ENCODE measurements around the gene MFSD8. TPM values are rescaled to one million over a fixed set of nuclear protein-coding genes. Genes with fewer than 3 reads are reported as not detected.

MFSD8 gene, protein sequence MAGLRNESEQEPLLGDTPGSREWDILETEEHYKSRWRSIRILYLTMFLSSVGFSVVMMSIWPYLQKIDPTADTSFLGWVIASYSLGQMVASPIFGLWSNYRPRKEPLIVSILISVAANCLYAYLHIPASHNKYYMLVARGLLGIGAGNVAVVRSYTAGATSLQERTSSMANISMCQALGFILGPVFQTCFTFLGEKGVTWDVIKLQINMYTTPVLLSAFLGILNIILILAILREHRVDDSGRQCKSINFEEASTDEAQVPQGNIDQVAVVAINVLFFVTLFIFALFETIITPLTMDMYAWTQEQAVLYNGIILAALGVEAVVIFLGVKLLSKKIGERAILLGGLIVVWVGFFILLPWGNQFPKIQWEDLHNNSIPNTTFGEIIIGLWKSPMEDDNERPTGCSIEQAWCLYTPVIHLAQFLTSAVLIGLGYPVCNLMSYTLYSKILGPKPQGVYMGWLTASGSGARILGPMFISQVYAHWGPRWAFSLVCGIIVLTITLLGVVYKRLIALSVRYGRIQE
- polyA plus RNA-seq: 14.1 to 19.0 TPM (median 15.6 TPM) in 3 replicates
- polyA plus RNA-seq (2011; ENCODE audit: low read depth): 8.3 TPM
- 3.1 and 6.1 TPM in 2 replicates for polyA plus RNA-seq (2011; cell fraction: cytosol; rRNA removed)
- 30.3 and 37.1 TPM in 2 replicates for polyA plus RNA-seq (2011; cell fraction: nucleus; rRNA removed)
- 7.6 and 9.2 TPM in 2 replicates for polyA plus RNA-seq (2012; ENCODE audit: low replicate concordance)
- polyA minus RNA-seq: 5.2 to 23.0 TPM (median 15.6 TPM) in 3 replicates
- 11.5 TPM for polyA minus RNA-seq (2011; cell fraction: cytosol; rRNA and poly(A)+ RNA removed)
- 21.9 and 35.8 TPM in 2 replicates for polyA minus RNA-seq (2011; cell fraction: nucleus; rRNA and poly(A)+ RNA removed)

DNA sequence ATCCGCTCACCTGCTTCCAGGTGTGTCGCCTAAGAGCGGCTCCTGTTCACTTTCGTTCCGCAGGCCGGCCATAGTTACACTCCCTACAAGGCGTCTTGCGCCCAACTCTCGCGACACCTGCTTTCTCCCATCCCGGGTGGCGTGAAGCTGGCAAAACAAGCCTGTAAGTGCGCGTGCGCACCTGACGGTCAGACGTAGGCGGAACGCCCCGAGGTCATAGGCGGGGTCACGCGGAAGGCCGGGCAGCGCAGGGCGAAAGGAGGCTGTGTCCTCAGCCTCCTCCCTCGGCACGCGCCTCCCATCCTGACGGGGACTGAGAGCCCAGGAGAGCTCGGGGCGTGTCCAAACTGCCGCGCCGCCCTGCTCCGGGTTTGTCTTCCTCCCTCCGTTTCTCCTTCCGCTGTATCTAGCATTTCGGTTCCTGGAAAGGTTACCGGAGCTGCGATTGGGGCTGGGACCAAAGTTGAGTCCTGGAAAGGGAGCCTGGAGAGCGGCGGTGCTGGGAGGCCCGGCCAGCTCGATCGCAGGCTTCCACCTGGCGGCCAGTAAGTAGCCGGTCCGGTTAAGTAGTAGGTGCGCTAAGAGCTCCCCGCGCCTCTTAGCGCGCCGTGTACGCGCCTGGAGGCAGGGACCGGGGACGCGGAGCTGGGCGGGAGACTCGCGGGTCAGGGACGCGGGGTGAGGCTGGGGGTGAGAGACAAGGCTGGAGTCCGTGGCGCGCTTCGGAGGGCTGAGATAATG is at the start of gene MFSD8, which contains the start of gene ABHD18:
MFSD8 (minus strand) TSS at position 112 of the 741 bp plus-strand sequence; CDS start at position 72, 40 bp downstream.
ABHD18 (plus strand) TSS at position 345 of the 741 bp plus-strand sequence. CDS start 17,550 bp downstream, outside the sequence.
- dilution Hi-C loops (cut with MboI; ENCODE audit: extremely low pct_ligation_motif_present, low sequenced_read_pairs): no loop called here
- H3K4me2 ChIP-seq (ENCODE audit: control insufficient read depth, extremely low read depth, insufficient read depth, low read depth, low read length): peak within 1 kb of the TSS; percentile 97
- H4K20me1 ChIP-seq (ENCODE audit: control insufficient read depth, extremely low read depth, insufficient read depth, low read length): no peaks in the 10 kb centered on the region
- H3K36me3 ChIP-seq (ENCODE audit: control insufficient read depth in 2 of 2, extremely low read depth in 1 of 2, insufficient read depth in 2 of 2, low read length in 2 of 2): no peaks in the 10 kb centered on the region
- H3K79me2 ChIP-seq (ENCODE audit: control insufficient read depth, insufficient read depth, low read length): peaks cover 54% of the 10 kb centered on the region
- peak within 1 kb of the TSS; percentile 95 to 100 (median 97) for H3K4me3 ChIP-seq (ENCODE audit: control insufficient read depth in 2 of 3, extremely low read depth in 1 of 3, insufficient read depth in 2 of 3, low read depth in 1 of 3, low read length in 3 of 3)
- DNase-seq (ENCODE audit: low read depth, low spot score) (peak; percentile 97), FAIRE-seq (peak; percentile 65)
- peaks cover 8% of the 10 kb centered on the region for H3K4me1 ChIP-seq (ENCODE audit: control insufficient read depth, extremely low read depth, insufficient read depth, low read length)
- no peaks in the 10 kb centered on the region for H3K9me3 ChIP-seq (ENCODE audit: control insufficient read depth, low read depth, low read length)
- peak within 1 kb of the TSS; percentile 100 for H2AFZ ChIP-seq (ENCODE audit: control insufficient read depth, low read length)
- no peaks in the 10 kb centered on the region for H3K27me3 ChIP-seq (ENCODE audit: control insufficient read depth, extremely low read depth, insufficient read depth, low read length)
- H3K9ac ChIP-seq (ENCODE audit: control insufficient read depth, extremely low read depth, insufficient read depth, low read length): peak within 1 kb of the TSS; percentile 99
- peak within 1 kb of the TSS; percentile 94 for H3K27ac ChIP-seq (ENCODE audit: control insufficient read depth, insufficient read depth, low read length)
- no peaks in the 10 kb centered on the region for H3K9me1 ChIP-seq (ENCODE audit: control insufficient read depth, extremely low read depth, insufficient read depth, low read length)
- TF ChIP-seq EZH2 (IDR thresholded peaks at IDR 0.05; ENCODE audit: low read length): no peak
- TF ChIP-seq, protein P1, sequence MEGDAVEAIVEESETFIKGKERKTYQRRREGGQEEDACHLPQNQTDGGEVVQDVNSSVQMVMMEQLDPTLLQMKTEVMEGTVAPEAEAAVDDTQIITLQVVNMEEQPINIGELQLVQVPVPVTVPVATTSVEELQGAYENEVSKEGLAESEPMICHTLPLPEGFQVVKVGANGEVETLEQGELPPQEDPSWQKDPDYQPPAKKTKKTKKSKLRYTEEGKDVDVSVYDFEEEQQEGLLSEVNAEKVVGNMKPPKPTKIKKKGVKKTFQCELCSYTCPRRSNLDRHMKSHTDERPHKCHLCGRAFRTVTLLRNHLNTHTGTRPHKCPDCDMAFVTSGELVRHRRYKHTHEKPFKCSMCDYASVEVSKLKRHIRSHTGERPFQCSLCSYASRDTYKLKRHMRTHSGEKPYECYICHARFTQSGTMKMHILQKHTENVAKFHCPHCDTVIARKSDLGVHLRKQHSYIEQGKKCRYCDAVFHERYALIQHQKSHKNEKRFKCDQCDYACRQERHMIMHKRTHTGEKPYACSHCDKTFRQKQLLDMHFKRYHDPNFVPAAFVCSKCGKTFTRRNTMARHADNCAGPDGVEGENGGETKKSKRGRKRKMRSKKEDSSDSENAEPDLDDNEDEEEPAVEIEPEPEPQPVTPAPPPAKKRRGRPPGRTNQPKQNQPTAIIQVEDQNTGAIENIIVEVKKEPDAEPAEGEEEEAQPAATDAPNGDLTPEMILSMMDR (optimal IDR thresholded peaks at IDR 0.05 in 1 of 3, IDR thresholded peaks at IDR 0.05 in 1 of 3, conservative IDR thresholded peaks at IDR 0.05 in 1 of 3; ENCODE audit: extremely low read depth in 1 of 3, insufficient read depth in 2 of 3, low read length in 3 of 3): peak; percentile 22 to 57 (median 27)

DNA sequence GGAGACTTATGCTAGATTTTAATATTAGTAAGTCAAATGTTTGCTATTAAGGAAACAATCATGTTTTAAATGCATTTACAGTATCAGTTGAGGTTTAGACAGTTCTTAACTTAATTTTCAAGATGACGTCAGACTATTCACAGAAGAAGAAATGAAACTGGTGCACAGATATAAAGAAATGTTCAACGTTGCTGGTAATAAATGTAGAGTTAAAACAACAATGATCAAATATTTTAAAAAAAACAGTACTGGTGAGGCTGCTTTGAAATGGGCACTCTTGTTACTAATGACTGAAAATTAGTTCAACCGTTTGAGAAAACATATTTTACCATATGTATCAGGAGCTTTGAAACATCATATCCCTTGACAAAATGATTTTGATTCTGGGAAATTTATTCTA is 44.5 kb upstream of the MFSD8 start:
- Histone ChIP-seq H3K27ac (ENCODE audit: control insufficient read depth, insufficient read depth, low read length) (no peak overlapping the region), H3K79me2 (ENCODE audit: control insufficient read depth, insufficient read depth, low read length) (no peaks in the 10 kb centered on the region), H3K36me3 (ENCODE audit: control insufficient read depth in 2 of 2, extremely low read depth in 1 of 2, insufficient read depth in 2 of 2, low read length in 2 of 2) (peaks cover 0 to 2% of the 10 kb centered on the region in 2 experiments), H2AFZ (ENCODE audit: control insufficient read depth, low read length) (no peak overlapping the region), H3K9me1 (ENCODE audit: control insufficient read depth, extremely low read depth, insufficient read depth, low read length) (no peaks in the 10 kb centered on the region), H3K4me1 (ENCODE audit: control insufficient read depth, extremely low read depth, insufficient read depth, low read length) (no peaks in the 10 kb centered on the region), H3K9me3 (ENCODE audit: control insufficient read depth, low read depth, low read length) (no peaks in the 10 kb centered on the region), H4K20me1 (ENCODE audit: control insufficient read depth, extremely low read depth, insufficient read depth, low read length) (no peaks in the 10 kb centered on the region), H3K27me3 (ENCODE audit: control insufficient read depth, extremely low read depth, insufficient read depth, low read length) (no peaks in the 10 kb centered on the region), H3K4me2 (ENCODE audit: control insufficient read depth, extremely low read depth, insufficient read depth, low read depth, low read length) (no peak overlapping the region), H3K4me3 (ENCODE audit: control insufficient read depth in 2 of 3, extremely low read depth in 1 of 3, insufficient read depth in 2 of 3, low read depth in 1 of 3, low read length in 3 of 3) (no peak overlapping the region), H3K9ac (ENCODE audit: control insufficient read depth, extremely low read depth, insufficient read depth, low read length) (no peak overlapping the region)
- dilution Hi-C loops (cut with MboI; ENCODE audit: extremely low pct_ligation_motif_present, low sequenced_read_pairs): no loop called here
- TF ChIP-seq EZH2 (IDR thresholded peaks at IDR 0.05; ENCODE audit: low read length): no peak
- TF ChIP-seq, protein P1 (optimal IDR thresholded peaks at IDR 0.05 in 1 of 3, IDR thresholded peaks at IDR 0.05 in 1 of 3, conservative IDR thresholded peaks at IDR 0.05 in 1 of 3; ENCODE audit: extremely low read depth in 1 of 3, insufficient read depth in 2 of 3, low read length in 3 of 3): no peak
- DNase-seq (ENCODE audit: low read depth, low spot score) (no peak), FAIRE-seq (no peak)
